Muscle layer of colon (tissue), 2 donors: ENCODE results near the gene RSRC2.
A peak's percentile ranks its signal among the peaks of the same experiment; 100 is the strongest.
"Not testable (repeated sequence)": the region's sequence is repeated elsewhere in the genome, so short reads cannot be mapped to it uniquely, and the experiment has no call there.

Experiments
- H3K27ac ChIP-seq: one replicate; pipeline ENCODE4 v1.7.0; 2013; ENCODE audit warnings: low read depth, mild to moderate bottlenecking, low read length, moderate library complexity
- H3K27me3 ChIP-seq, 2 donors: one replicate each; pipeline ENCODE4 v1.7.0; 2013; ENCODE audit warnings: low read length in 2 of 2, mild to moderate bottlenecking in 2 of 2; ENCODE audit not compliant: insufficient read depth in 2 of 2, control insufficient read depth in 1 of 2
- H3K36me3 ChIP-seq: one replicate; pipeline ENCODE4 v1.7.0; 2013; ENCODE audit warnings: mild to moderate bottlenecking, low read length; ENCODE audit not compliant: insufficient read depth
- H3K4me1 ChIP-seq: one replicate; pipeline ENCODE4 v1.7.0; 2013; ENCODE audit warnings: mild to moderate bottlenecking, low read length; ENCODE audit not compliant: insufficient read depth
- H3K4me3 ChIP-seq, 2 donors: one replicate each; pipeline ENCODE4 v1.7.0; 2013; ENCODE audit warnings: low read length in 2 of 2, low read depth in 1 of 2, mild to moderate bottlenecking in 1 of 2, moderate library complexity in 1 of 2
- H3K9ac ChIP-seq: one replicate; pipeline ENCODE4 v1.7.0; 2013; ENCODE audit warnings: low read length
- H3K9me3 ChIP-seq: one replicate; pipeline ENCODE4 v1.7.0; 2013; ENCODE audit warnings: mild to moderate bottlenecking, low read length
- donor health status: abdominal sarcoma.
- donor health status: Adenocarcinoma of cecum.

RSRC2 gene

GRCh38 chr12:122500685-122501488 lies 25.8 kb downstream of the RSRC2 start, which contains the start of gene ZCCHC8:
TSS of gene ZCCHC8 (minus strand) at chr12:122500932. CDS start at chr12:122500840, 92 bp downstream.
- H3K36me3 ChIP-seq: peaks cover 26% of the 10 kb centered on the region
- no peaks in the 10 kb centered on the region for H3K9me3 ChIP-seq
- H3K27me3 ChIP-seq: no peaks in the 10 kb centered on the region
- H3K4me1 ChIP-seq: peaks cover 25% of the 10 kb centered on the region
- peak within 1 kb of the TSS; percentile 93 for H3K27ac ChIP-seq
- H3K9ac ChIP-seq: peak within 1 kb of the TSS; percentile 86
- H3K4me3 ChIP-seq: peak within 1 kb of the TSS; percentile 84 to 92

- Histone ChIP-seq H3K4me1 (peaks cover 25% of the 10 kb centered on the region), H3K9ac (peak overlapping the region; percentile 86), H3K27me3 (no peaks in the 10 kb centered on the region), H3K36me3 (peaks cover 24% of the 10 kb centered on the region), H3K27ac (peak overlapping the region; percentile 93), H3K4me3 (peak overlapping the region; percentile 84 to 92), H3K9me3 (no peaks in the 10 kb centered on the region)
Observed at GRCh38 chr12:122499991-122500684, 26.6 kb downstream of the RSRC2 start.

GRCh38 chr12:122495258-122495657 lies 31.5 kb downstream of the RSRC2 start:
- Histone ChIP-seq H3K4me3 (no peak overlapping the region), H3K36me3 (peaks cover 26% of the 10 kb centered on the region), H3K9me3 (no peaks in the 10 kb centered on the region), H3K27ac (no peak overlapping the region), H3K4me1 (peaks cover 21% of the 10 kb centered on the region), H3K27me3 (no peaks in the 10 kb centered on the region), H3K9ac (no peak overlapping the region)

DNA sequence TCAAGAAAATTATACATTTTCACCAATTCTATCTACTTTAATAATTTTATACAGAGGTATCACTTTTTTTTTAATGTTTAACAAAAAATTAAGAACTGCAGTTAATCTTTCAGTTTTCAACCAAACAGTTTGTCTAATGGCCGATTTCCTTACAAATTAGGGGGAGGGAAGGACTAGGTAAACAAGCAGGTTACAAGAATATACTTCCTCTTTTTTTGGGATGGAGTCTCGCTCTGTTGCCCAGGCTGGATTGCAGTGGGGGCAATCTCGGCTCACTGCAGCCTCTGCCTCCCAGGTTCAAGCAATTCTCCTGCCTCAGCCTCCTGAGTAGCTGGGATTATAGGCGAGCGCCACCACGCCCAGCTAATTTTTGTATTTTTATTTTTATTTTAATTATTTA lies 33.5 kb downstream of the RSRC2 start:
- not testable (repeated sequence) for H3K4me3 ChIP-seq, H3K9me3 ChIP-seq, H3K9ac ChIP-seq, H3K4me1 ChIP-seq, H3K27ac ChIP-seq, H3K27me3 ChIP-seq
- H3K36me3 ChIP-seq: peaks cover 40% of the 10 kb centered on the region

DNA sequence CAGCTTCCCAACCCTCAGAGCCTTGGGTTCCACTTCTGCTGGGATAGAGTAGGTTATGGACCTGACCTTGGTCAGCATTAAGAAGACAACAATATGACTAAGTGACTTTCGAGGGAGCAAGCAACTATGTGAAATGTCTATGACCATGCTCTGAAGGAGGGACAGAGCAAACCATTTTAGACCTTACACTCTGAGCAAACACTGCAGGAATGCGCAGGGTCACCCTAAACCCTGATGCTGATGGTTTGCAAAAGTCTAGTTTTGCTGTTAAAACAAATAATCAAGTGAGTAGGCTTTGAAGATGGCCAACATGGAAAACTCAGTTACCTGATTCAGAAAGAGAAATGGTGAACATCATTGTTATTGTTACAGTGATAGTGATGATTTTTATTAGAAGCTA lies 34.7 kb downstream of the RSRC2 start:
- no peaks in the 10 kb centered on the region for H3K27me3 ChIP-seq
- no peak overlapping the region for H3K9ac ChIP-seq
- no peak overlapping the region for H3K27ac ChIP-seq
- H3K36me3 ChIP-seq: peaks cover 53% of the 10 kb centered on the region
- no peak overlapping the region for H3K4me3 ChIP-seq
- H3K4me1 ChIP-seq: no peaks in the 10 kb centered on the region
- no peaks in the 10 kb centered on the region for H3K9me3 ChIP-seq

- H3K9ac ChIP-seq: no peak overlapping the region
- peaks cover 56% of the 10 kb centered on the region for H3K36me3 ChIP-seq
- H3K4me1 ChIP-seq: no peaks in the 10 kb centered on the region
- no peak overlapping the region for H3K27ac ChIP-seq
- H3K27me3 ChIP-seq: no peaks in the 10 kb centered on the region
- no peak overlapping the region for H3K4me3 ChIP-seq
- no peaks in the 10 kb centered on the region for H3K9me3 ChIP-seq
Observed at GRCh38 chr12:122489038-122489437, 37.7 kb downstream of the RSRC2 start.

- H3K27ac ChIP-seq, H3K9ac ChIP-seq, H3K4me1 ChIP-seq, H3K9me3 ChIP-seq, H3K27me3 ChIP-seq, H3K4me3 ChIP-seq: not testable (repeated sequence)
- peaks cover 61% of the 10 kb centered on the region for H3K36me3 ChIP-seq
Observed at GRCh38 chr12:122487807-122488206, 38.9 kb downstream of the RSRC2 start.

DNA sequence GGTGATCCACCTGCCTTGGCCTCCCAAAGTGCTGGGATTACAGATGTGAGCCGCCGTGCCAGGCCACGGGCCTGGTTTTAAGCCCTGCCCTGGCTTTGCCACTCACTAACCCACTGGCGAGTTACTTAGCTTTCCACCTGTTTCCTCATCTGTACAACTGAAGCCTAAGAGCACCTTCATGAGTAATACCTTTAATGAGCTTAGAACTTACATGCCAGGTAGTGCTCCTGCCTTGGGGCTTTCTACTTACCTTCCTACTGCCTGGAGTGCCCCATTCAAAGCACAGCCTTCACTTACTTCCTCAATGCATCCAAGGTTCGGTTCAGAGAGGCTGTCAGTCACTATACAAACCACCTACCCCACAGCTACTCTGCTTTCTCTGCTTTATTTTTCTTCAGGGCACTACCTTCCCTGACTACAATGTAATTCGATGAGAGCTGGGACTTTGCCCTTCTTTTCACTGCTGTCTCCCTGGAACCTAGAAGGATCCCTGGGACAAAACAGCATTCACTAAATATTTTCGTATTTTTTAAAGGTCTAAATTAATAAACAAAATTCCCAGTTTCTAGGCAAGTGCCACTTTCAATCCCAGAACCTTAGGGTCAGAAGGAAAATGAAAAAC lies 39.8 kb downstream of the RSRC2 start:
- Histone ChIP-seq H3K9me3 (no peaks in the 10 kb centered on the region), H3K9ac (no peak overlapping the region), H3K4me3 (no peak overlapping the region), H3K4me1 (no peaks in the 10 kb centered on the region), H3K27ac (no peak overlapping the region), H3K36me3 (peaks cover 57% of the 10 kb centered on the region), H3K27me3 (no peaks in the 10 kb centered on the region)

DNA sequence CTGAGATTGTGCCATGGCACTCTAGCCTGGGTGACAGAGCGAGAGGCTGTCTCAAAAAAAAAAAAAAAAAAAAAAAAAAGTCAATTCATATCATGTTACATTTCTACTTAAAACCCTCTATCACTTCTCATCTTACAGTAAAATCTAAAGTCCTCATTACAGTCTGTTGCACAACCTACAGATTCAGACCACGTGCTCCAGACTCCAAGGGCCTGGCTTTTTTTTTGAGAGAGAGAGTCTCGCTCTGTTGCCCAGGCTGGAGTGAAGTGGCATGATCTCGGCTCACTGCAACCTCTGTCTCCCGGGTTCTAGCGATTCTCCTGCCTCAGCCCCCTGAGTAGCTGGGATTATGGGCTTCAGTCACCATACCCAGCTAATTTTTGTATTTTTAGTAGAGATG lies 40.4 kb downstream of the RSRC2 start:
- not testable (repeated sequence) for H3K4me1 ChIP-seq, H3K4me3 ChIP-seq, H3K9me3 ChIP-seq, H3K27me3 ChIP-seq, H3K27ac ChIP-seq, H3K9ac ChIP-seq
- peaks cover 59% of the 10 kb centered on the region for H3K36me3 ChIP-seq

- not testable (repeated sequence) for H3K4me1 ChIP-seq, H3K4me3 ChIP-seq, H3K27me3 ChIP-seq, H3K9me3 ChIP-seq, H3K27ac ChIP-seq, H3K9ac ChIP-seq
- peaks cover 62% of the 10 kb centered on the region for H3K36me3 ChIP-seq
Observed at GRCh38 chr12:122484385-122484784, 42.4 kb downstream of the RSRC2 start.

DNA sequence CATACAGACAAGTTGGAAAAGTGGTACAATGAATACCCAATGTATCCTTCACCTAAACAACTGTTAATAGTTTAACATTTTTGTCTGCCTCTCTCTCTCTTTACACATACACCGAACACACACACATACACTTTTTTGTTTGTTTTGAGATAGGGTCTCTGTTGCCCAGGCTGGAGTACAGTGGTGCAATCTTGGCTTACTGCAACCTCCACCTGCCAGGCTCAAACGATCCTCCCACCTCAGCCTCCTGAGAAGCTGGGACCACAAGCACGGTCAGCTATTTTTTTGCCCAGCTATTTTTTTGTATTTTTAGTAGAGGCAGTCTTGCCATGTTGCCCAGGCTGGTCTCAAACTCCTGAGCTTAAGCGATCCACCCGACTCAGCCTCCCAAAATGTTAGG lies 42.8 kb downstream of the RSRC2 start:
- H3K4me3 ChIP-seq: no peak overlapping the region
- no peak overlapping the region for H3K9ac ChIP-seq
- no peaks in the 10 kb centered on the region for H3K9me3 ChIP-seq
- H3K4me1 ChIP-seq: no peaks in the 10 kb centered on the region
- no peak overlapping the region for H3K27ac ChIP-seq
- H3K27me3 ChIP-seq: no peaks in the 10 kb centered on the region
- peaks cover 58% of the 10 kb centered on the region for H3K36me3 ChIP-seq
